Glutamatergic neuron (in vitro differentiated cells): ENCODE data around the gene PRR19. TPM values are rescaled to one million over a fixed set of nuclear protein-coding genes. Genes with fewer than 3 reads are reported as not detected.

Experiments used
- DNase-seq: peaks from one replicate; pipeline ENCODE4 v3.0.0; 2022
- H3K27ac Mint-ChIP-seq: one replicate; pipeline ENCODE4 v1.8.0; 2020; ENCODE audit warnings: mild to moderate bottlenecking, mixed read lengths, inconsistent platforms; ENCODE audit not compliant: unreplicated experiment
- H3K27me3 Mint-ChIP-seq: one replicate; pipeline ENCODE4 v1.8.0; 2020; ENCODE audit warnings: mild to moderate bottlenecking, moderate library complexity, mixed read lengths, inconsistent platforms; ENCODE audit not compliant: unreplicated experiment
- H3K36me3 Mint-ChIP-seq: one replicate; pipeline ENCODE4 v1.8.0; 2020; ENCODE audit warnings: mild to moderate bottlenecking, mixed read lengths, inconsistent platforms; ENCODE audit not compliant: unreplicated experiment
- H3K4me1 Mint-ChIP-seq: one replicate; pipeline ENCODE4 v1.8.0; 2020; ENCODE audit warnings: mild to moderate bottlenecking, low read depth, mixed read lengths, inconsistent platforms; ENCODE audit not compliant: unreplicated experiment
- H3K4me3 Mint-ChIP-seq: one replicate; pipeline ENCODE4 v1.8.0; 2020; ENCODE audit warnings: mild to moderate bottlenecking, mixed read lengths, inconsistent platforms; ENCODE audit not compliant: unreplicated experiment
- H3K9me3 Mint-ChIP-seq: one replicate; pipeline ENCODE4 v1.8.0; 2020; ENCODE audit warnings: mild to moderate bottlenecking, moderate library complexity, mixed read lengths, inconsistent platforms; ENCODE audit not compliant: unreplicated experiment
- total RNA-seq: library from RNA; stranded (reverse); fragmentation: NEBNext Ultra II Directional; extraction: Animal tissue kit (Norgen Biotek cat#: 25700); gene quantifications from one replicate; pipeline ENCODE4 v1.2.1, GENCODE V29; 2021; ENCODE audit not compliant: unreplicated experiment
- TF ChIP-seq, protein P1 (sequence below): fragments of 200-600 bp; sonication (generic); IDR thresholded peaks from one replicate; pipeline ENCODE4 v1.5.0; 2021; ENCODE audit not compliant: partially characterized antibody, unreplicated experiment

Gene PRR19
- total RNA-seq, 1 donor from 2014 or later = 1.6 TPM

GRCh38 chr19:42293540-42293939 lies 8.4 kb upstream of the PRR19 start:
- H3K4me1 Mint-ChIP-seq = peaks cover 4% of the 10 kb centered on the region
- H3K36me3 Mint-ChIP-seq = peaks cover 4% of the 10 kb centered on the region
- H3K27me3 Mint-ChIP-seq = peaks cover 6% of the 10 kb centered on the region
- TF ChIP-seq, protein P1, sequence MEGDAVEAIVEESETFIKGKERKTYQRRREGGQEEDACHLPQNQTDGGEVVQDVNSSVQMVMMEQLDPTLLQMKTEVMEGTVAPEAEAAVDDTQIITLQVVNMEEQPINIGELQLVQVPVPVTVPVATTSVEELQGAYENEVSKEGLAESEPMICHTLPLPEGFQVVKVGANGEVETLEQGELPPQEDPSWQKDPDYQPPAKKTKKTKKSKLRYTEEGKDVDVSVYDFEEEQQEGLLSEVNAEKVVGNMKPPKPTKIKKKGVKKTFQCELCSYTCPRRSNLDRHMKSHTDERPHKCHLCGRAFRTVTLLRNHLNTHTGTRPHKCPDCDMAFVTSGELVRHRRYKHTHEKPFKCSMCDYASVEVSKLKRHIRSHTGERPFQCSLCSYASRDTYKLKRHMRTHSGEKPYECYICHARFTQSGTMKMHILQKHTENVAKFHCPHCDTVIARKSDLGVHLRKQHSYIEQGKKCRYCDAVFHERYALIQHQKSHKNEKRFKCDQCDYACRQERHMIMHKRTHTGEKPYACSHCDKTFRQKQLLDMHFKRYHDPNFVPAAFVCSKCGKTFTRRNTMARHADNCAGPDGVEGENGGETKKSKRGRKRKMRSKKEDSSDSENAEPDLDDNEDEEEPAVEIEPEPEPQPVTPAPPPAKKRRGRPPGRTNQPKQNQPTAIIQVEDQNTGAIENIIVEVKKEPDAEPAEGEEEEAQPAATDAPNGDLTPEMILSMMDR = no peak
- peak; percentile 38 for DNase-seq
- H3K9me3 Mint-ChIP-seq = peaks cover 15% of the 10 kb centered on the region
- H3K27ac Mint-ChIP-seq = no peak overlapping the region
- no peak overlapping the region for H3K4me3 Mint-ChIP-seq

- Mint-ChIP-seq H3K9me3 (peaks cover 15% of the 10 kb centered on the region), H3K27ac (no peak overlapping the region), H3K4me3 (no peak overlapping the region), H3K4me1 (peaks cover 4% of the 10 kb centered on the region), H3K27me3 (peaks cover 6% of the 10 kb centered on the region), H3K36me3 (peaks cover 4% of the 10 kb centered on the region)
- TF ChIP-seq, protein P1 = no peak
- DNase-seq = no peak
Measured at GRCh38 chr19:42293948-42294347, 8.0 kb upstream of the PRR19 start.

GRCh38 chr19:42294471-42295137 lies 7.3 kb upstream of the PRR19 start:
- TF ChIP-seq, protein P1 = no peak
- Mint-ChIP-seq H3K4me1 (peaks cover 4% of the 10 kb centered on the region), H3K27ac (no peak overlapping the region), H3K4me3 (no peak overlapping the region), H3K9me3 (peaks cover 15% of the 10 kb centered on the region), H3K36me3 (peaks cover 4% of the 10 kb centered on the region), H3K27me3 (peaks cover 6% of the 10 kb centered on the region)
- DNase-seq = peak; percentile 27

GRCh38 chr19:42295342-42295741 lies 6.6 kb upstream of the PRR19 start:
- DNase-seq = peak; percentile 12
- Mint-ChIP-seq H3K27ac (peak overlapping the region; percentile 26), H3K36me3 (peaks cover 4% of the 10 kb centered on the region), H3K4me3 (no peak overlapping the region), H3K9me3 (peaks cover 15% of the 10 kb centered on the region), H3K4me1 (peaks cover 4% of the 10 kb centered on the region), H3K27me3 (peaks cover 6% of the 10 kb centered on the region)
- TF ChIP-seq, protein P1 = no peak

DNA sequence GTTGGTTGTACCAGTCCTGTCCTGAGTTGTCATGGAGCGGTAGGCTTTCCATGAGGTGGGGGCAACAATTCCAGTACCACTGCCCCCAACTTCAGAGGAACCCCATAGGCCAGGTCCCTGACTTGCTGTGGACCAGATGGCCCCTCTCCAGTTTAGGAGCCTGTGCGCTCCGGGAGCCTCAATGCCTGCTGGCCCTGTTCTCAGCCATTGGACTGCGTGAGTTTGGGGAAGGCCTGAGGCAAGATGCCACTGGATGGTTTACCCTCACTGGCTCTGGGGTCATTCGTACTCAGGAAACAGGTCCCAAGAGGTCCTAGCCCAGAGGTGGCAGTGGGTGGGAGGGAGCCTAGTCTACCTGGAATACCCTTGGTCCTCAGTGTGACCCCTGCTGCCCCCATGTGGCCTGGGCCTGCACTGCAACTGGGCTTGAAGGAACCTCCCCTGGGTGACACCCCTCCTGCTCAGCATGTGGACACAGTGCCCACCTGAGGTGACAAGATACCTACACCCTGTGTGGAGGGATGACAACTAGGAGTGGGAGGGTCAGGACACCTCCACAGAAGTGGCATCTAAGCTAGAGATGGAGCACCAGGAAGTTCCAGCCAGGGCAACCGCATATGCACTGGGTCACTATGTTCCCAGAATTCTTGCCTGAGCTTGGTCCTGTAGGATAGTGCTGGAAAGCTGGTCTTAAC lies 6.0 kb upstream of the PRR19 start:
- peaks cover 15% of the 10 kb centered on the region for H3K9me3 Mint-ChIP-seq
- H3K36me3 Mint-ChIP-seq = peaks cover 4% of the 10 kb centered on the region
- H3K27me3 Mint-ChIP-seq = peaks cover 6% of the 10 kb centered on the region
- peak; percentile 93 for DNase-seq
- TF ChIP-seq, protein P1 = peak; percentile 90
- peaks cover 4% of the 10 kb centered on the region for H3K4me1 Mint-ChIP-seq
- no peak overlapping the region for H3K4me3 Mint-ChIP-seq
- H3K27ac Mint-ChIP-seq = peak overlapping the region; percentile 55
